ENCODE data around the gene CTNNBL1. TPM values are rescaled to one million over a fixed set of nuclear protein-coding genes. Genes with fewer than 3 reads are reported as not detected.

Gene CTNNBL1
- total RNA-seq, 4 donors from 2014 or later: 15.3 to 31.5 (median 27.2) TPM

- H3K9me3 ChIP-seq: no peaks in the 10 kb centered on the region
- H3K36me3 ChIP-seq: peaks cover 8 to 97% (median 10%) of the 10 kb centered on the region in 3 donors
- no peak for DNase-seq
- WGBS, 2 donors: 86 to 91% methylated on average over 11 of the region's 11 CpGs
- no peaks in the 10 kb centered on the region for H3K27me3 ChIP-seq
- H3K27ac ChIP-seq: no peak overlapping the region
- H3K4me1 ChIP-seq: no peaks in the 10 kb centered on the region
- no peak for TF ChIP-seq CTCF (IDR thresholded peaks at IDR 0.05)
- TF ChIP-seq POLR2A (IDR thresholded peaks at IDR 0.05): no peak
- no peak overlapping the region for H3K4me3 ChIP-seq
- intact Hi-C loops (cut with DNase I): no loop called here
These were observed 176.5 kb downstream of the CTNNBL1 start for GRCh38 chr20:37870294-37870693.

- no peaks in the 10 kb centered on the region for H3K9me3 ChIP-seq
- 91 to 93% methylated on average over 13 of the region's 13 CpGs for WGBS, 2 donors
- intact Hi-C loops (cut with DNase I): no loop called here
- H3K27me3 ChIP-seq: no peaks in the 10 kb centered on the region
- no peaks in the 10 kb centered on the region for H3K4me1 ChIP-seq
- no peak overlapping the region for H3K27ac ChIP-seq
- no peak overlapping the region for H3K4me3 ChIP-seq
- no peak for DNase-seq
- H3K36me3 ChIP-seq: peaks cover 8 to 90% (median 10%) of the 10 kb centered on the region in 3 donors
- TF ChIP-seq POLR2A (IDR thresholded peaks at IDR 0.05) (no peak), CTCF (IDR thresholded peaks at IDR 0.05) (no peak)
These were observed 177.9 kb downstream of the CTNNBL1 start for GRCh38 chr20:37871751-37872150.

GRCh38 chr20:37872161-37872560 lies 178.3 kb downstream of the CTNNBL1 start:
- DNase-seq: no peak
- Histone ChIP-seq H3K9me3 (no peaks in the 10 kb centered on the region), H3K36me3 (peaks cover 8 to 89% (median 10%) of the 10 kb centered on the region in 3 donors), H3K27me3 (no peaks in the 10 kb centered on the region), H3K27ac (no peak overlapping the region), H3K4me1 (no peaks in the 10 kb centered on the region), H3K4me3 (no peak overlapping the region)
- 100% methylated on average over 2 of the region's 9 CpGs; no CpG with 5 or more reads in 1 of the 2 donors for WGBS, 2 donors
- intact Hi-C loops (cut with DNase I): no loop called here
- TF ChIP-seq POLR2A (IDR thresholded peaks at IDR 0.05) (no peak), CTCF (IDR thresholded peaks at IDR 0.05) (no peak)

- intact Hi-C loops (cut with DNase I): no loop called here
- no peaks in the 10 kb centered on the region for H3K9me3 ChIP-seq
- WGBS, 2 donors: 92 to 96% methylated on average over 3 to 9 of the region's 11 CpGs
These were observed 180.1 kb downstream of the CTNNBL1 start for GRCh38 chr20:37873884-37874283.

More at GRCh38 chr20:37873884-37874283, 180.1 kb downstream of the CTNNBL1 start:
- Histone ChIP-seq H3K27ac (no peak overlapping the region), H3K4me3 (no peak overlapping the region), H3K4me1 (no peaks in the 10 kb centered on the region), H3K27me3 (no peaks in the 10 kb centered on the region), H3K36me3 (peaks cover 8 to 72% (median 10%) of the 10 kb centered on the region in 3 donors)
- TF ChIP-seq POLR2A (IDR thresholded peaks at IDR 0.05): no peak
- no peak for TF ChIP-seq CTCF (IDR thresholded peaks at IDR 0.05)
- DNase-seq: no peak
